Measurements from ENCODE around the gene HHLA2. TPM values are rescaled to one million over a fixed set of nuclear protein-coding genes. Genes with fewer than 3 reads are reported as not detected.

Gene HHLA2
- total and polyA plus RNA-seq, 2 of the 8 experiments (the other 6 are each of a cell fraction or from before 2014, with no cell fraction given) = not detected

DNA sequence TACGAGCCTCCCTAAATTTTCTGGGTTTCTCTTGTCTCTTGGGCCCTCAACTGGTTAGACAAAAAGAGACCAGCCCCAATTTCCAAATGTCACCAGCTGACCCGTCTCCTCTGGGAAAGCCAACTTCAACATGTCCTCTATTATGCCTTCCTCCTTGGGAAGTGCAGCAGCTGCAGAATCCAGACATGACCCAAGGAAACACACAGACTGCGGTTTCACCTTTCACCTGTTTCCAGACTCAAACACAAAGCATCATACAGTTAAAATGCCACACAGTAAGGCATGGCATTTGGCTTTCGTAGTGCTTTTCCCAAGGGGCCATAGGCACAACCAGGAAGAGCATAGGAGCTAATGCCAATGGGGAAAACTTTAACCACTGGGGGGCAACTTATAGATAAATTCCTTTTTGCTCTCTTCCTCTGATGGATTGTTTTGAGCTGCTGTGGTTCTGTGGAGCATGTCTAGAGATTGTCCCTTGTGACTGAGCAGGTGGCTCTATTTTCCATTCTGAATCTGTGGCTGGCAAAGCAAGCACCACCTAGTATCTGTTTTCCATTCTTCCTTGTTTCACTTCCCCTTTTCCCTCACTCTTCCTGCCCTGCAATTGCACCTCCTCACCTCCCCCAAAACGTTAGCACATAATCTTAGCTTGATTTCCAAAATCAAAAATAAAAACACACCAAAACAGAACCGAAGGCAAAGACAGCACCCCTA, 49.3 kb downstream of the HHLA2 start:
- no peaks in the 10 kb centered on the region for H3K27me3 ChIP-seq (replicated peaks in 1 of 4; ENCODE audit: control insufficient read depth in 3 of 4, extremely low read depth in 1 of 4, insufficient read depth in 3 of 4, low read length in 3 of 4)
- H4K20me1 ChIP-seq (replicated peaks in 1 of 2; ENCODE audit: control insufficient read depth in 1 of 2, insufficient read depth in 2 of 2, low read length in 2 of 2) = no peaks in the 10 kb centered on the region
- WGBS, 2 experiments (ENCODE audit: extremely low coverage in 1 of 2, insufficient coverage in 1 of 2, insufficient read length in 1 of 2, insufficient replicate concordance in 2 of 2, low coverage in 1 of 2, low lambda C conversion rate in 2 of 2, missing lambda C conversion rate in 1 of 2) = 48% methylated on average over 6 of the region's 6 CpGs; no CpG with 5 or more reads in 1 of the 2 experiments
- H3K18ac ChIP-seq (ENCODE audit: extremely low read depth, low read length) = no peak overlapping the region
- H3K4me1 ChIP-seq (replicated peaks in 1 of 4; ENCODE audit: control insufficient read depth in 3 of 4, insufficient read depth in 4 of 4, low read length in 3 of 4) = no peaks in the 10 kb centered on the region
- H3K27ac ChIP-seq (ENCODE audit: low read depth, low read length) = no peak overlapping the region
- H3K79me2 ChIP-seq (ENCODE audit: control insufficient read depth in 1 of 2, insufficient read depth in 2 of 2, low read length in 2 of 2) = no peaks in the 10 kb centered on the region
- H3K56ac ChIP-seq (replicated peaks; ENCODE audit: insufficient read length, low read depth, low read length) = no peak overlapping the region
- no peaks in the 10 kb centered on the region for H3K9me3 ChIP-seq (ENCODE audit: insufficient read depth in 2 of 2, low read depth in 1 of 2, low read length in 1 of 2)
- H3K23ac ChIP-seq (ENCODE audit: insufficient read length) = no peak overlapping the region
- FAIRE-seq (peak; percentile 7), DNase-seq (ENCODE audit: low read depth in 1 of 2, low spot score in 2 of 2) (no peak)
- CTCF ChIA-PET (ENCODE audit: partially characterized antibody) = interaction anchor here (1.1 to 1.9 kb wide), 4 partner anchors 23 to 132 kb away, joined by 3 to 4 read pairs (median 3); no protein-coding TSS in a partner anchor
- no peak overlapping the region for H2AFZ ChIP-seq (ENCODE audit: low read length)
- H2BK12ac ChIP-seq (ENCODE audit: low read depth, low read length) = no peak overlapping the region
- H2BK5ac ChIP-seq (ENCODE audit: low read depth, low read length) = no peak overlapping the region
- H3K4me3 ChIP-seq (ENCODE audit: extremely low read depth in 1 of 4, insufficient read depth in 2 of 4, low read depth in 3 of 4, low read length in 4 of 4) = no peak overlapping the region
- H3K23me2 ChIP-seq (ENCODE audit: low read depth, low read length) = no peaks in the 10 kb centered on the region; the same call in 1 of the 2 replicates
- no peak overlapping the region for H3K9ac ChIP-seq (replicated peaks in 1 of 4; ENCODE audit: extremely low read depth in 1 of 4, low read depth in 3 of 4, low read length in 3 of 4)
- H2BK15ac ChIP-seq (ENCODE audit: low read length) = no peak overlapping the region
- H3K4me2 ChIP-seq (ENCODE audit: insufficient read depth in 1 of 2, low read depth in 2 of 2, low read length in 2 of 2) = no peak overlapping the region
- H3K4ac ChIP-seq (replicated peaks; ENCODE audit: insufficient read length, low read depth, low read length) = no peak overlapping the region
- no peak overlapping the region for H4K5ac ChIP-seq (ENCODE audit: insufficient read length, low read depth, low read length)
- no peak overlapping the region for H2AK5ac ChIP-seq (ENCODE audit: low read depth, low read length)
- H4K91ac ChIP-seq (replicated peaks; ENCODE audit: insufficient read length, low read length) = no peak overlapping the region
- H3K79me1 ChIP-seq (ENCODE audit: low read depth, low read length) = no peaks in the 10 kb centered on the region
- H3K36me3 ChIP-seq (ENCODE audit: control insufficient read depth in 2 of 4, insufficient read depth in 4 of 4, low read length in 3 of 4) = no peaks in the 10 kb centered on the region
- no peak overlapping the region for H2BK20ac ChIP-seq (ENCODE audit: low read length)
- POLR2A ChIA-PET (ENCODE audit: partially characterized antibody) = interaction anchor here (1.2 kb wide), 1 partner anchor 16 kb away, joined by 3 read pairs; no protein-coding TSS in a partner anchor
- no peak overlapping the region for H3K14ac ChIP-seq (ENCODE audit: insufficient read length)
- H4K8ac ChIP-seq (ENCODE audit: extremely low read depth, insufficient read depth, low read length) = no peak overlapping the region
- no peak overlapping the region for H2BK120ac ChIP-seq (replicated peaks; ENCODE audit: low read depth, low read length)
- TF ChIP-seq SRF (IDR thresholded peaks at IDR 0.05; ENCODE audit: low read depth, low read length) = no peak
- TF ChIP-seq MAX (IDR thresholded peaks at IDR 0.05) = no peak
- TF ChIP-seq, protein P1, sequence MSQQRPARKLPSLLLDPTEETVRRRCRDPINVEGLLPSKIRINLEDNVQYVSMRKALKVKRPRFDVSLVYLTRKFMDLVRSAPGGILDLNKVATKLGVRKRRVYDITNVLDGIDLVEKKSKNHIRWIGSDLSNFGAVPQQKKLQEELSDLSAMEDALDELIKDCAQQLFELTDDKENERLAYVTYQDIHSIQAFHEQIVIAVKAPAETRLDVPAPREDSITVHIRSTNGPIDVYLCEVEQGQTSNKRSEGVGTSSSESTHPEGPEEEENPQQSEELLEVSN (IDR thresholded peaks at IDR 0.05) = no peak
- no peak for TF ChIP-seq BRCA1 (IDR thresholded peaks at IDR 0.05; ENCODE audit: low read depth, low read length)
- TF ChIP-seq ZNF274 (IDR thresholded peaks at IDR 0.05; ENCODE audit: borderline replicate concordance, extremely low read depth, low read length) = no peak
- TF ChIP-seq BACH1 (IDR thresholded peaks at IDR 0.05; ENCODE audit: low read length) = no peak
- no peak for TF ChIP-seq CTBP2 (IDR thresholded peaks at IDR 0.05; ENCODE audit: borderline replicate concordance, insufficient read depth, insufficient read length, low read length)
- TF ChIP-seq CHD2 (IDR thresholded peaks at IDR 0.05; ENCODE audit: low read length) = no peak
- TF ChIP-seq, protein P2, sequence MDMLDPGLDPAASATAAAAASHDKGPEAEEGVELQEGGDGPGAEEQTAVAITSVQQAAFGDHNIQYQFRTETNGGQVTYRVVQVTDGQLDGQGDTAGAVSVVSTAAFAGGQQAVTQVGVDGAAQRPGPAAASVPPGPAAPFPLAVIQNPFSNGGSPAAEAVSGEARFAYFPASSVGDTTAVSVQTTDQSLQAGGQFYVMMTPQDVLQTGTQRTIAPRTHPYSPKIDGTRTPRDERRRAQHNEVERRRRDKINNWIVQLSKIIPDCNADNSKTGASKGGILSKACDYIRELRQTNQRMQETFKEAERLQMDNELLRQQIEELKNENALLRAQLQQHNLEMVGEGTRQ (IDR thresholded peaks at IDR 0.05; ENCODE audit: low read length) = no peak
- TF ChIP-seq, protein P3, sequence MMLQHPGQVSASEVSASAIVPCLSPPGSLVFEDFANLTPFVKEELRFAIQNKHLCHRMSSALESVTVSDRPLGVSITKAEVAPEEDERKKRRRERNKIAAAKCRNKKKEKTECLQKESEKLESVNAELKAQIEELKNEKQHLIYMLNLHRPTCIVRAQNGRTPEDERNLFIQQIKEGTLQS (IDR thresholded peaks at IDR 0.05; ENCODE audit: insufficient read depth, low read depth, low read length) = no peak
